GM23248 (cell line): Measurements from ENCODE around the gene TMEM235. TPM values are rescaled to one million over a fixed set of nuclear protein-coding genes. Genes with fewer than 3 reads are reported as not detected.

Source experiments
- DNase-seq: peaks from one replicate; pipeline ENCODE4 v3.0.0-alpha.2; 2015
- H2AFZ ChIP-seq: fragments of 200-600 bp; sonication (generic); 2 replicates; pipeline ENCODE4 v1.6.1; 2016; ENCODE audit warnings: antibody characterized with exemption
- H3F3A ChIP-seq: fragments of 200-600 bp; sonication (generic); 2 replicates; pipeline ENCODE4 v1.6.1; 2016; ENCODE audit warnings: mild to moderate bottlenecking, antibody characterized with exemption, mixed run types; ENCODE audit not compliant: insufficient read depth
- H3K27ac ChIP-seq: fragments of 200-600 bp; sonication (generic); 2 replicates; pipeline ENCODE4 v1.5.1; 2016; ENCODE audit warnings: mild to moderate bottlenecking
- H3K27me3 ChIP-seq: fragments of 200-600 bp; sonication (generic); replicated peaks from 2 replicates; pipeline ENCODE4 v1.6.1; 2016; ENCODE audit warnings: mild to moderate bottlenecking; ENCODE audit not compliant: insufficient read depth
- H3K36me3 ChIP-seq: fragments of 200-600 bp; sonication (generic); 2 replicates; pipeline ENCODE4 v1.6.1; 2016; ENCODE audit warnings: low read depth, mild to moderate bottlenecking
- H3K4me1 ChIP-seq: fragments of 200-600 bp; sonication (generic); 2 replicates; pipeline ENCODE4 v1.6.1; 2016; ENCODE audit warnings: mild to moderate bottlenecking; ENCODE audit not compliant: insufficient read depth
- H3K4me2 ChIP-seq: fragments of 200-600 bp; sonication (generic); one replicate; pipeline ENCODE4 v1.6.1; 2016; ENCODE audit warnings: mild to moderate bottlenecking; ENCODE audit not compliant: unreplicated experiment
- H3K4me3 ChIP-seq: fragments of 200-600 bp; sonication (generic); 2 replicates; pipeline ENCODE4 v1.5.1; 2016; ENCODE audit warnings: mild to moderate bottlenecking
- H3K79me2 ChIP-seq: fragments of 200-600 bp; sonication (generic); 2 replicates; pipeline ENCODE4 v1.6.1; 2016; ENCODE audit warnings: mild to moderate bottlenecking; ENCODE audit not compliant: insufficient read depth
- H3K9ac ChIP-seq: fragments of 200-600 bp; sonication (generic); 2 replicates; pipeline ENCODE4 v1.6.1; 2016; ENCODE audit warnings: mild to moderate bottlenecking
- H3K9me2 ChIP-seq: fragments of 200-600 bp; sonication (generic); 2 replicates; pipeline ENCODE4 v1.6.1; 2016; ENCODE audit warnings: mixed run types, mild to moderate bottlenecking, moderate library complexity; ENCODE audit not compliant: insufficient read depth
- H3K9me3 ChIP-seq: fragments of 200-600 bp; sonication (generic); one replicate; pipeline ENCODE4 v1.6.1; 2017; ENCODE audit warnings: low read depth
- H4K20me1 ChIP-seq: fragments of 200-600 bp; sonication (generic); 2 replicates; pipeline ENCODE4 v1.6.0; 2016; ENCODE audit not compliant: insufficient read depth
- EZH2 ChIP-seq: fragments of 200-600 bp; sonication (generic); IDR thresholded peaks from 2 replicates; pipeline ENCODE4 v1.6.1; 2018; ENCODE audit warnings: antibody characterized with exemption, mild to moderate bottlenecking; ENCODE audit not compliant: insufficient read depth, poor library complexity, severe bottlenecking
- EZH2phosphoT487 ChIP-seq: fragments of 200-600 bp; sonication (generic); IDR thresholded peaks from 2 replicates; pipeline ENCODE4 v1.6.1; 2018; ENCODE audit warnings: antibody characterized with exemption, moderate library complexity, mild to moderate bottlenecking, low read depth; ENCODE audit not compliant: insufficient read depth
- WGBS, 2 experiments: methylation state at CpG; one replicate each; pipeline ENCODE4 v1.1.6; 2015 to 2017; ENCODE audit warnings: low lambda C conversion rate in 2 of 2, low coverage in 1 of 2; ENCODE audit errors: missing lambda C conversion rate in 2 of 2; 5-methylcytosine and 5-hydroxymethylcytosine counted together
- in situ Hi-C: fragments of 300-500 bp; cut with MboI; formaldehyde crosslinking; loops from 2 replicates; pipeline ENCODE4 v1.15.0; 2020
- polyA plus RNA-seq: library from polyadenylated mRNA; unstranded; fragments of >200 nt; fragmentation: Nextera tagmentation; extraction: Ambion mirVana; gene quantifications from 2 replicates; pipeline ENCODE4 v1.2.1, GENCODE V29; 2016
- total RNA-seq: library from RNA; depleted of rRNA; stranded (reverse); fragments of >200 nt; shearing (Covaris generic); gene quantifications from 2 replicates; pipeline ENCODE4 v1.2.3, GENCODE V29; 2014

TMEM235 gene
- total and polyA plus RNA-seq, 2 experiments from 2014 or later, result not detected

DNA sequence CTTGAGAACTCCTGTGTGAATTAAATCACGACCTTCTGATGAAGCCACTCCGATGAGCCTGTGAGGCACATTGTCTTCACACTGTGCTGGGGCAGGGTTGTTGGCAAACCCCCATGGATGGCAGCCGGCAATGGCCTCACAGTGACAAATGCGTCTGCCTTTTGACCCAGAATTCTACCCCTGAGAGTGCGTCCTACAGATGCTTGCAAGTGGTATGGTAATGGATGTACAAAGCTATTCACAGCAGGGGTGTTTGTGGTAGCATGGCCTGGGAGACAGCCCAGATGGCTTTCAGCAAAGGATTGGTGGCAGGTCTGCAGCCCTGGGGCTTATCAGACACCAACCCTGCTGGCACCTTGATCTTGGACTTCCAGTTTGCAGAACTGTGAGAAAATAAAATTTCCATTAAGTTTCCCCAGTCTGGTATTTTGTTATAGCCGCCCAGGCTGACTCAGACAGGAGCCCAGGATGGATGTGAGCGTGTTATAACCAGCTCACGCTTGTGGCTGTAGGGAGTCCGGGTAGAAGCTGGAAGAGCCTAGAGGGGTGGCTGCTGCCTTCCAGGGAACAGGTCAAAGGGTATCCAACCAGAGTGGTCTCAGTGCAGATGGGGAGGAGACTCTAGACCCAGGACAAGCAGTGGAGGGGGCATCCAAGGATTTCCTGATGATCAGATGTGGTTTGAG is 34.1 kb upstream of the TMEM235 start:
- Histone ChIP-seq H3K27me3 (no peaks in the 10 kb centered on the region), H3K9me3 (no peaks in the 10 kb centered on the region), H3K4me3 (no peak overlapping the region), H2AFZ (no peak overlapping the region), H3K27ac (no peak overlapping the region), H3K79me2 (no peaks in the 10 kb centered on the region), H3K4me1 (no peaks in the 10 kb centered on the region), H3K4me2 (no peak overlapping the region), H3K9me2 (no peaks in the 10 kb centered on the region), H3K36me3 (no peaks in the 10 kb centered on the region), H3K9ac (no peak overlapping the region), H3F3A (no peaks in the 10 kb centered on the region), H4K20me1 (no peaks in the 10 kb centered on the region)
- no peak for DNase-seq
- in situ Hi-C loops, result no loop called here
- TF ChIP-seq EZH2phosphoT487, result no peak
- TF ChIP-seq EZH2, result no peak
- 62 to 68% methylated on average over 9 of the region's 9 CpGs for WGBS, 2 experiments

DNA sequence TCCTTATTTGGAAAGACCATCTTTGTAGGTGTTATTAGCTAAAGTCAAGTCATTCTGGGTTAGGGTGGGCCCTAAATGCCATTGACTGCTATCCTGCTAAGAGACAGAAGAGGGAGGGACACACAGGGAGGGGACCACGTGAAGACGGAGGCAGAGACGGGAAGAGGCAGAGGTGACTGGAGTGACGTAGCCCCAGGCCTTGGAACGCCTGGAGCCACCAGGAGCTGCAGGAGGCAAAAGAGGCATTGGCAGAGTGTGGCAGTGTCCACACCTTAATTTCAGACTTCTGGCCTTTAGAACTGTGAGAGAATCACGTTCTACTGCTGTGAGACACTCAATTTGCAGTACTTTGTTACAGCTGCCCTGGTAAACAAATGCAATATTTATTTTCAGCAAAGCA is 31.0 kb upstream of the TMEM235 start:
- DNase-seq, result no peak
- H3K4me3 ChIP-seq, result no peak overlapping the region
- no peaks in the 10 kb centered on the region for H3K9me3 ChIP-seq
- no peaks in the 10 kb centered on the region for H3K9me2 ChIP-seq
- H3K4me2 ChIP-seq, result no peak overlapping the region
- H3K27ac ChIP-seq, result no peak overlapping the region
- no peaks in the 10 kb centered on the region for H3K27me3 ChIP-seq
- in situ Hi-C loops, result no loop called here
- no peaks in the 10 kb centered on the region for H4K20me1 ChIP-seq
- H3K79me2 ChIP-seq, result no peaks in the 10 kb centered on the region
- no peaks in the 10 kb centered on the region for H3K4me1 ChIP-seq
- H3K36me3 ChIP-seq, result no peaks in the 10 kb centered on the region
- no peak overlapping the region for H2AFZ ChIP-seq
- TF ChIP-seq EZH2 (no peak), EZH2phosphoT487 (no peak)
- H3F3A ChIP-seq, result no peaks in the 10 kb centered on the region
- 90 to 93% methylated on average over 6 of the region's 6 CpGs for WGBS, 2 experiments
- H3K9ac ChIP-seq, result no peak overlapping the region

DNA sequence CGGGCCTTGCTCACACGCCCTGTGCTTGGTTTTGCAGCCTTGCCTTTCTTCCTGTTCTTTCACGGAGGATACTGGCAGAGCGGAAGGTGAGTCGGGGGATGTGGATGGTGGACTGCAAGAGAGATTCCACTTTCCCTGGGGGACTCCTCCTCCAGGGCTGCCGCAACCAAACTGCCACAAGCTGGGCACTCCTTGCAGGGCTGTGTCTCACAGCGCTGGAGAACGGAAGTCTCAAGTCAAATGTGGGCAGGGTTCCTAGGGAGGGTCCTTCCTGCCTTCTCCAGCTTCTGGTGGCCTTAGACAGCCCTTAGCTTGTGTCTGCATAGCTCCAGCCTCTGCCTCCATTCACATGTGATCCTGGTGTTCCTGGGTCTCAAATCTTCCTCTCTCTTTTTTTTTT is 28.8 kb upstream of the TMEM235 start:
- no peak overlapping the region for H3K4me3 ChIP-seq
- no peak for DNase-seq
- H3K27me3 ChIP-seq, result no peaks in the 10 kb centered on the region
- H3K4me1 ChIP-seq, result no peaks in the 10 kb centered on the region
- no peaks in the 10 kb centered on the region for H4K20me1 ChIP-seq
- H3F3A ChIP-seq, result no peaks in the 10 kb centered on the region
- no peak overlapping the region for H2AFZ ChIP-seq
- in situ Hi-C loops, result no loop called here
- no peak overlapping the region for H3K27ac ChIP-seq
- H3K9me3 ChIP-seq, result no peaks in the 10 kb centered on the region
- whole genome bisulfite sequencing, 2 experiments, result 95 to 98% methylated on average over 6 to 8 of the region's 8 CpGs
- H3K79me2 ChIP-seq, result no peaks in the 10 kb centered on the region
- no peak overlapping the region for H3K9ac ChIP-seq
- H3K4me2 ChIP-seq, result no peak overlapping the region
- H3K36me3 ChIP-seq, result no peaks in the 10 kb centered on the region
- no peaks in the 10 kb centered on the region for H3K9me2 ChIP-seq
- no peak for TF ChIP-seq EZH2phosphoT487
- TF ChIP-seq EZH2, result no peak

DNA sequence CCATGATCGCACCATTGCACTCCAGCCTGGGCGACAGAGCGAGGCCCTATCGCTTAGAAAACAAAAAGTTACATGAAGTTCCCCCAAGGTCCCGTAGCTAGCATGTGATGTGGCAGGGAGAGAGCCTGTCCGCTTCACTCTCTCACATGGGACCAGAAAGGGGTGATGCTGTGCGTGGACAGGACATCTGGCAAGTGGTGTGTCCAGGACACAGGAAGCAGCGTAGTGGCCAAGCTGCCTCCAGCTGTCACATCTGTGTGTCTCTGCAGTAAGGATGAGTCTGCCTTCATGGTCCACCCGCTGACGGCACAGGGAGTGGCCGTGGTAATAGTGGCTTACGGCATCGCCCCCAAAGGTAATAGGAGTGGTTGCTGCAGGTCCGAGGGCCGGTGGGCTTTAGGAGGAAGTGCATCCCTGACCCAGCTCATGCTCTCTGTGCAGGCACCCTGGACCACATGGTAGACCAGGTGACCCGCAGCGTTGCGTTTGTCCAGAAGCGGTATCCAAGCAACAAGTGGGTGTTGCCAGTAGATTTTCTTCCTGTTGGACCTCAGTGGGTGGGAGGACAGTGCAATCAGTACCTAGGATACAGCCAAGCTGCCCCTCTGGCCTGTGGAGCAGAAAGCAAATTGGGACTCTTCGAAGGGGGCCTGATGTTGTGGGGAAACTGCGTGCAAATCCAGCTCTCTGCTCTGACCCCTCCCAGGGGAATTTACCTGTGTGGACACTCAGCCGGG is 26.9 kb upstream of the TMEM235 start:
- no peaks in the 10 kb centered on the region for H3K4me1 ChIP-seq
- in situ Hi-C loops, result no loop called here
- no peak overlapping the region for H3K4me2 ChIP-seq
- H3K27me3 ChIP-seq, result no peaks in the 10 kb centered on the region
- no peaks in the 10 kb centered on the region for H3K36me3 ChIP-seq
- WGBS, 2 experiments, result 90 to 92% methylated on average over 22 of the region's 22 CpGs
- no peak overlapping the region for H3K4me3 ChIP-seq
- H3K79me2 ChIP-seq, result no peaks in the 10 kb centered on the region
- TF ChIP-seq EZH2phosphoT487, result no peak
- no peak for TF ChIP-seq EZH2
- no peak for DNase-seq
- no peak overlapping the region for H3K9ac ChIP-seq
- H3K27ac ChIP-seq, result no peak overlapping the region
- no peak overlapping the region for H2AFZ ChIP-seq
- H4K20me1 ChIP-seq, result no peaks in the 10 kb centered on the region
- H3K9me3 ChIP-seq, result no peaks in the 10 kb centered on the region
- H3F3A ChIP-seq, result no peaks in the 10 kb centered on the region
- no peaks in the 10 kb centered on the region for H3K9me2 ChIP-seq
